ENCODE measurements around the gene CEACAM3.

- TF ChIP-seq EZH2phosphoT487 (IDR thresholded peaks at IDR 0.05; ENCODE audit: low read length) (no peak), EZH2 (optimal IDR thresholded peaks at IDR 0.05; ENCODE audit: low read depth, low read length) (no peak)
- TF ChIP-seq, protein P1, sequence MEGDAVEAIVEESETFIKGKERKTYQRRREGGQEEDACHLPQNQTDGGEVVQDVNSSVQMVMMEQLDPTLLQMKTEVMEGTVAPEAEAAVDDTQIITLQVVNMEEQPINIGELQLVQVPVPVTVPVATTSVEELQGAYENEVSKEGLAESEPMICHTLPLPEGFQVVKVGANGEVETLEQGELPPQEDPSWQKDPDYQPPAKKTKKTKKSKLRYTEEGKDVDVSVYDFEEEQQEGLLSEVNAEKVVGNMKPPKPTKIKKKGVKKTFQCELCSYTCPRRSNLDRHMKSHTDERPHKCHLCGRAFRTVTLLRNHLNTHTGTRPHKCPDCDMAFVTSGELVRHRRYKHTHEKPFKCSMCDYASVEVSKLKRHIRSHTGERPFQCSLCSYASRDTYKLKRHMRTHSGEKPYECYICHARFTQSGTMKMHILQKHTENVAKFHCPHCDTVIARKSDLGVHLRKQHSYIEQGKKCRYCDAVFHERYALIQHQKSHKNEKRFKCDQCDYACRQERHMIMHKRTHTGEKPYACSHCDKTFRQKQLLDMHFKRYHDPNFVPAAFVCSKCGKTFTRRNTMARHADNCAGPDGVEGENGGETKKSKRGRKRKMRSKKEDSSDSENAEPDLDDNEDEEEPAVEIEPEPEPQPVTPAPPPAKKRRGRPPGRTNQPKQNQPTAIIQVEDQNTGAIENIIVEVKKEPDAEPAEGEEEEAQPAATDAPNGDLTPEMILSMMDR (IDR thresholded peaks at IDR 0.05; ENCODE audit: low read length), result no peak
Measured at GRCh38 chr19:41810301-41810700, 13.9 kb downstream of the CEACAM3 start.

Measured in MM.1S (cell line).